ENCODE data around the gene LRRTM4. TPM values are rescaled to one million over a fixed set of nuclear protein-coding genes. Genes with fewer than 3 reads are reported as not detected.

LRRTM4 gene
- polyA plus RNA-seq, 1 of the 3 experiments (the other 2 are of a cell fraction): 0.10 TPM

- no peak overlapping the region for H2AFZ ChIP-seq (ENCODE audit: low read depth)
- no peak overlapping the region for H3K4me3 ChIP-seq (ENCODE audit: low read depth in 2 of 2, low read length in 1 of 2)
- POLR2A ChIA-PET: no interaction called here
- H3K79me2 ChIP-seq (ENCODE audit: insufficient read depth): no peaks in the 10 kb centered on the region
- TF ChIP-seq EP300 (IDR thresholded peaks at IDR 0.05; ENCODE audit: borderline replicate concordance in 1 of 2, low read depth in 1 of 2, low read length in 1 of 2) (no peak), CTCF (IDR thresholded peaks at IDR 0.05) (no peak)
- TF ChIP-seq, protein P1, sequence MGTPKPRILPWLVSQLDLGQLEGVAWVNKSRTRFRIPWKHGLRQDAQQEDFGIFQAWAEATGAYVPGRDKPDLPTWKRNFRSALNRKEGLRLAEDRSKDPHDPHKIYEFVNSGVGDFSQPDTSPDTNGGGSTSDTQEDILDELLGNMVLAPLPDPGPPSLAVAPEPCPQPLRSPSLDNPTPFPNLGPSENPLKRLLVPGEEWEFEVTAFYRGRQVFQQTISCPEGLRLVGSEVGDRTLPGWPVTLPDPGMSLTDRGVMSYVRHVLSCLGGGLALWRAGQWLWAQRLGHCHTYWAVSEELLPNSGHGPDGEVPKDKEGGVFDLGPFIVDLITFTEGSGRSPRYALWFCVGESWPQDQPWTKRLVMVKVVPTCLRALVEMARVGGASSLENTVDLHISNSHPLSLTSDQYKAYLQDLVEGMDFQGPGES (IDR thresholded peaks at IDR 0.05; ENCODE audit: low read depth, low read length): no peak
- no peak overlapping the region for H3K27ac ChIP-seq (ENCODE audit: low read depth in 2 of 2, low read length in 1 of 2)
- no peaks in the 10 kb centered on the region for H4K20me1 ChIP-seq (ENCODE audit: insufficient read depth)
- no peak for DNase-seq
- H3K9me2 ChIP-seq: no peaks in the 10 kb centered on the region
- no peaks in the 10 kb centered on the region for H3K36me3 ChIP-seq (replicated peaks in 1 of 2; ENCODE audit: control insufficient read depth in 1 of 2, insufficient read depth in 2 of 2, low read length in 1 of 2)
- no peaks in the 10 kb centered on the region for H3K27me3 ChIP-seq (ENCODE audit: insufficient read depth)
- no peaks in the 10 kb centered on the region for H3K9me3 ChIP-seq
- no peak overlapping the region for H3K4me2 ChIP-seq
- no peaks in the 10 kb centered on the region; a peak in 2 of 4 replicates for H3K4me1 ChIP-seq (ENCODE audit: control insufficient read depth in 1 of 2, insufficient read depth in 2 of 2, low read depth in 1 of 2, low read length in 1 of 2)
- no peaks in the 10 kb centered on the region for H3F3A ChIP-seq (replicated peaks; ENCODE audit: insufficient read depth)
- CTCF ChIA-PET: no interaction called here
- 21% methylated on average over 1 of the region's 1 CpG for whole genome bisulfite sequencing (ENCODE audit: low lambda C conversion rate)
- no peak overlapping the region for H3K9ac ChIP-seq
Measured at GRCh38 chr2:76849086-76849485, 673.1 kb downstream of the LRRTM4 start.

DNA sequence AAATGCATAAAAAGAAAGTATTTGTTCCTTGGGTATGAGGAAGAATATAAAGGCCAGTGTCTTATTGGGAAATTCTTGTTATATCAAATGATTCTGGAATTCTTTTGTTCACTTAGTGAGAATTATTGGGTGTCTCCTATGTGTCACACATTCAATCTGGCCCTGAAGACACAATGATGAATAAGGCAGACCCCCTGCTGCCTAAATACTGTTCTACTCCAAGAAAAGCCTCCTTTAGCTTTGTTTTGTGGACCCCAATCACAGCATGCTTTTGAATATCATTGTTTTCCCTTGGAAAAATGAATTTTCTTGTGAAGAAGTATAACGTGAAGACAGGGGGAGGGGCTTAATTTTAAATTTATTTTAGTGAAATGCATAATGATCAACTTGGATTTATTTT lies 682.4 kb downstream of the LRRTM4 start:
- Histone ChIP-seq H4K20me1 (ENCODE audit: insufficient read depth) (no peaks in the 10 kb centered on the region), H3K36me3 (replicated peaks in 1 of 2; ENCODE audit: control insufficient read depth in 1 of 2, insufficient read depth in 2 of 2, low read length in 1 of 2) (no peaks in the 10 kb centered on the region), H3K4me1 (ENCODE audit: control insufficient read depth in 1 of 2, insufficient read depth in 2 of 2, low read depth in 1 of 2, low read length in 1 of 2) (no peaks in the 10 kb centered on the region), H3K9ac (no peak overlapping the region), H3K79me2 (ENCODE audit: insufficient read depth) (no peaks in the 10 kb centered on the region), H3F3A (replicated peaks; ENCODE audit: insufficient read depth) (no peaks in the 10 kb centered on the region), H3K27me3 (ENCODE audit: insufficient read depth) (no peaks in the 10 kb centered on the region), H3K4me2 (no peak overlapping the region), H3K9me2 (no peaks in the 10 kb centered on the region; the same call in 1 of the 2 replicates), H3K9me3 (no peaks in the 10 kb centered on the region), H3K4me3 (ENCODE audit: low read depth in 2 of 2, low read length in 1 of 2) (no peak overlapping the region), H3K27ac (ENCODE audit: low read depth in 2 of 2, low read length in 1 of 2) (no peak overlapping the region), H2AFZ (ENCODE audit: low read depth) (no peak overlapping the region)
- TF ChIP-seq, protein P1 (IDR thresholded peaks at IDR 0.05; ENCODE audit: low read depth, low read length): no peak
- 39% methylated on average over 1 of the region's 1 CpG for WGBS (ENCODE audit: low lambda C conversion rate)
- no peak for DNase-seq
- ChIA-PET CTCF (interaction anchor here (1.3 kb wide), 1 partner anchor 13 kb away, joined by 3 read pairs; no protein-coding TSS in a partner anchor), POLR2A (no interaction called here)

DNA sequence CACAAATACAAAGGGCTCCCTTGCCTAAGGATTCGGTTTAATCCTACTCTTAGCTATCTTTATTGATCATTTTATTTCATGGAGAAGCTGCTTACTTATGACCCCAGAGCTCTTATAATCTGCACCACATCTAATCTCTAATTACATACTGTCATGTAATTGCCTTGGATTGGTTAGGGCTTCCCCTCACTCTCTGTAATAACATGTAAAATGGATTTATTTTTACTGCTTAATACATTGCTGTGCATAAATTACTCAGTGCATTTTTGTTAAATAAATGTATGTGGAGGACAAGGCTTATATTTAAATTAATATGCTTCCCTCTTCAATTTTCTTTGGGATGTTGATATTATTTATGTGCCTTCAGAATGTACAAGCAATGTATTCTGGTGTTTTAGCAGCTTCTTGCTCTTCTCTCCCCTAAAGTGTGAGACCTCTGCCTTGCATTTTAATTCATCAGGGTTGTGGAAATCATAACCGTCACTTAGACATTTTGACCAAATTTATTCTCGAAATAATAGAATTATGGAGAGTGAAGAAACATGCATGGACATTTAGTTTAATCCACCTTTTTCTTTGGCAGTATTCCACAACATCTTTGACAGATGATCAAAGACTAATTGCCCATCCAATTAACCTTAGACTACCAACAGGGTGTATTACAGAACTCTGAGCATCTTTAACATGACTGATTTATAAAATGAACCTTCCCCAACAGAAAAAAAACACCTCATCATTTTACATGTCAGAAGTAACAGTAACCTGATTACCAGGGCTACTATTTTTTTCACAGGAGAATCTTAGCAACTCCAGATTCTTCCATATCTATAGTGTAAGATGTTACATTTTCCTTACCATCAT lies 692.6 kb downstream of the LRRTM4 start:
- no peak overlapping the region; a peak in 1 of 4 replicates for H3K27ac ChIP-seq (ENCODE audit: low read depth in 2 of 2, low read length in 1 of 2)
- no peaks in the 10 kb centered on the region for H3K79me2 ChIP-seq (ENCODE audit: insufficient read depth)
- ChIA-PET CTCF (no interaction called here), POLR2A (no interaction called here)
- no peaks in the 10 kb centered on the region for H3F3A ChIP-seq (replicated peaks; ENCODE audit: insufficient read depth)
- 23% methylated on average over 3 of the region's 3 CpGs for WGBS (ENCODE audit: low lambda C conversion rate)
- no peaks in the 10 kb centered on the region for H3K9me2 ChIP-seq
- no peaks in the 10 kb centered on the region for H3K36me3 ChIP-seq (replicated peaks in 1 of 2; ENCODE audit: control insufficient read depth in 1 of 2, insufficient read depth in 2 of 2, low read length in 1 of 2)
- no peak overlapping the region for H3K9ac ChIP-seq
- no peaks in the 10 kb centered on the region for H3K4me1 ChIP-seq (ENCODE audit: control insufficient read depth in 1 of 2, insufficient read depth in 2 of 2, low read depth in 1 of 2, low read length in 1 of 2)
- H3K4me2 ChIP-seq: no peak overlapping the region
- no peaks in the 10 kb centered on the region for H3K27me3 ChIP-seq (ENCODE audit: insufficient read depth)
- DNase-seq: no peak
- H3K4me3 ChIP-seq (ENCODE audit: low read depth in 2 of 2, low read length in 1 of 2): no peak overlapping the region
- H2AFZ ChIP-seq (ENCODE audit: low read depth): no peak overlapping the region
- no peaks in the 10 kb centered on the region for H4K20me1 ChIP-seq (ENCODE audit: insufficient read depth)
- H3K9me3 ChIP-seq: no peaks in the 10 kb centered on the region
- TF ChIP-seq, protein P2, sequence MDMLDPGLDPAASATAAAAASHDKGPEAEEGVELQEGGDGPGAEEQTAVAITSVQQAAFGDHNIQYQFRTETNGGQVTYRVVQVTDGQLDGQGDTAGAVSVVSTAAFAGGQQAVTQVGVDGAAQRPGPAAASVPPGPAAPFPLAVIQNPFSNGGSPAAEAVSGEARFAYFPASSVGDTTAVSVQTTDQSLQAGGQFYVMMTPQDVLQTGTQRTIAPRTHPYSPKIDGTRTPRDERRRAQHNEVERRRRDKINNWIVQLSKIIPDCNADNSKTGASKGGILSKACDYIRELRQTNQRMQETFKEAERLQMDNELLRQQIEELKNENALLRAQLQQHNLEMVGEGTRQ (IDR thresholded peaks at IDR 0.05; ENCODE audit: borderline replicate concordance, low read depth, low read length): no peak
- no peak for TF ChIP-seq POLR2AphosphoS5 (IDR thresholded peaks at IDR 0.05; ENCODE audit: low read depth, low read length)
- no peak for TF ChIP-seq NRF1 (IDR thresholded peaks at IDR 0.05; ENCODE audit: low read depth, low read length)
- no peak for TF ChIP-seq FOXJ3 (CRISPR knock-in tag; IDR thresholded peaks at IDR 0.05)
- no peak for TF ChIP-seq TAF1 (IDR thresholded peaks at IDR 0.05; ENCODE audit: borderline replicate concordance, low read depth, low read length)
- TF ChIP-seq GABPA (IDR thresholded peaks at IDR 0.05; ENCODE audit: low read depth): no peak
- TF ChIP-seq CHD2 (IDR thresholded peaks at IDR 0.05; ENCODE audit: low read length, partially characterized antibody): no peak
- TF ChIP-seq, protein P1 (IDR thresholded peaks at IDR 0.05; ENCODE audit: low read depth, low read length): no peak
- no peak for TF ChIP-seq MAX (IDR thresholded peaks at IDR 0.05; ENCODE audit: low read depth)
- no peak for TF ChIP-seq RXRA (IDR thresholded peaks at IDR 0.05; ENCODE audit: borderline replicate concordance, low read depth)

Data from SK-N-SH (cell line).